Thyroid gland (tissue), 4 donors: ENCODE results near the gene PCDHGC4.

Experiments used
- POLR2A ChIP-seq, 2 donors: fragments of 450-650 bp; IDR thresholded peaks; one replicate each; pipeline ENCODE4 v1.6.1; 2017; ENCODE audit warnings: antibody characterized with exemption in 2 of 2, mild to moderate bottlenecking in 2 of 2, moderate library complexity in 1 of 2
- TF ChIP-seq, protein P1 (sequence below), 6 experiments: fragments of 200-600 bp in 3 of 6; fragments of 450-650 bp in 3 of 6; sonication (generic) in 3 of 6; IDR thresholded peaks; one replicate each; pipeline ENCODE4 v1.5.1; 2016 to 2019; ENCODE audit warnings: antibody characterized with exemption in 6 of 6, mild to moderate bottlenecking in 2 of 6, inconsistent platforms in 1 of 6, moderate library complexity in 1 of 6

- TF ChIP-seq, protein P1, sequence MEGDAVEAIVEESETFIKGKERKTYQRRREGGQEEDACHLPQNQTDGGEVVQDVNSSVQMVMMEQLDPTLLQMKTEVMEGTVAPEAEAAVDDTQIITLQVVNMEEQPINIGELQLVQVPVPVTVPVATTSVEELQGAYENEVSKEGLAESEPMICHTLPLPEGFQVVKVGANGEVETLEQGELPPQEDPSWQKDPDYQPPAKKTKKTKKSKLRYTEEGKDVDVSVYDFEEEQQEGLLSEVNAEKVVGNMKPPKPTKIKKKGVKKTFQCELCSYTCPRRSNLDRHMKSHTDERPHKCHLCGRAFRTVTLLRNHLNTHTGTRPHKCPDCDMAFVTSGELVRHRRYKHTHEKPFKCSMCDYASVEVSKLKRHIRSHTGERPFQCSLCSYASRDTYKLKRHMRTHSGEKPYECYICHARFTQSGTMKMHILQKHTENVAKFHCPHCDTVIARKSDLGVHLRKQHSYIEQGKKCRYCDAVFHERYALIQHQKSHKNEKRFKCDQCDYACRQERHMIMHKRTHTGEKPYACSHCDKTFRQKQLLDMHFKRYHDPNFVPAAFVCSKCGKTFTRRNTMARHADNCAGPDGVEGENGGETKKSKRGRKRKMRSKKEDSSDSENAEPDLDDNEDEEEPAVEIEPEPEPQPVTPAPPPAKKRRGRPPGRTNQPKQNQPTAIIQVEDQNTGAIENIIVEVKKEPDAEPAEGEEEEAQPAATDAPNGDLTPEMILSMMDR (IDR thresholded peaks at IDR 0.05) = no peak
- no peak for TF ChIP-seq POLR2A (IDR thresholded peaks at IDR 0.05)
Observed at GRCh38 chr5:141506381-141507155, 21.7 kb downstream of the PCDHGC4 start.
